Type B pancreatic cell (in vitro differentiated cells): Measurements from ENCODE around the gene LTBP2. TPM values are rescaled to one million over a fixed set of nuclear protein-coding genes. Genes with fewer than 3 reads are reported as not detected.

Experiments used
- DNase-seq: peaks from one replicate; pipeline ENCODE4 v3.0.0; 2021; ENCODE audit warnings: mixed read lengths; ENCODE audit not compliant: unreplicated experiment; ENCODE audit errors: extremely low spot score
- H3K27ac Mint-ChIP-seq: 2 replicates; pipeline ENCODE4 v1.8.0; 2021; ENCODE audit warnings: mild to moderate bottlenecking, mixed read lengths
- H3K27me3 Mint-ChIP-seq: 2 replicates; pipeline ENCODE4 v1.8.0; 2021; ENCODE audit warnings: mixed read lengths
- H3K36me3 Mint-ChIP-seq: 2 replicates; pipeline ENCODE4 v1.8.0; 2021; ENCODE audit warnings: mixed read lengths
- H3K4me1 Mint-ChIP-seq: one replicate; pipeline ENCODE4 v1.8.0; 2021; ENCODE audit warnings: mixed read lengths; ENCODE audit not compliant: unreplicated experiment
- H3K4me3 Mint-ChIP-seq: 2 replicates; pipeline ENCODE4 v1.8.0; 2021; ENCODE audit warnings: mild to moderate bottlenecking, mixed read lengths
- H3K9me3 Mint-ChIP-seq: 2 replicates; pipeline ENCODE4 v1.8.0; 2021; ENCODE audit warnings: mixed read lengths
- total RNA-seq: library from RNA; stranded (reverse); gene quantifications from 2 replicates; pipeline ENCODE4 v1.2.1, GENCODE V29; 2021; ENCODE audit warnings: low replicate concordance
- TF ChIP-seq, protein P1 (sequence below): fragments of 200-600 bp; sonication (generic); conservative IDR thresholded peaks from 2 replicates; pipeline ENCODE4 v1.5.0; 2021; ENCODE audit warnings: antibody characterized with exemption, mild to moderate bottlenecking

Gene LTBP2
- total RNA-seq, 1 donor from 2014 or later, result 1.1 TPM

GRCh38 chr14:74551431-74552371 is 60.3 kb downstream of the LTBP2 start:
- Mint-ChIP-seq H3K27ac (no peak overlapping the region), H3K4me3 (no peak overlapping the region), H3K9me3 (no peaks in the 10 kb centered on the region), H3K36me3 (no peaks in the 10 kb centered on the region), H3K4me1 (peaks cover 28% of the 10 kb centered on the region), H3K27me3 (peaks cover 3% of the 10 kb centered on the region)
- no peak for DNase-seq
- TF ChIP-seq, protein P1, sequence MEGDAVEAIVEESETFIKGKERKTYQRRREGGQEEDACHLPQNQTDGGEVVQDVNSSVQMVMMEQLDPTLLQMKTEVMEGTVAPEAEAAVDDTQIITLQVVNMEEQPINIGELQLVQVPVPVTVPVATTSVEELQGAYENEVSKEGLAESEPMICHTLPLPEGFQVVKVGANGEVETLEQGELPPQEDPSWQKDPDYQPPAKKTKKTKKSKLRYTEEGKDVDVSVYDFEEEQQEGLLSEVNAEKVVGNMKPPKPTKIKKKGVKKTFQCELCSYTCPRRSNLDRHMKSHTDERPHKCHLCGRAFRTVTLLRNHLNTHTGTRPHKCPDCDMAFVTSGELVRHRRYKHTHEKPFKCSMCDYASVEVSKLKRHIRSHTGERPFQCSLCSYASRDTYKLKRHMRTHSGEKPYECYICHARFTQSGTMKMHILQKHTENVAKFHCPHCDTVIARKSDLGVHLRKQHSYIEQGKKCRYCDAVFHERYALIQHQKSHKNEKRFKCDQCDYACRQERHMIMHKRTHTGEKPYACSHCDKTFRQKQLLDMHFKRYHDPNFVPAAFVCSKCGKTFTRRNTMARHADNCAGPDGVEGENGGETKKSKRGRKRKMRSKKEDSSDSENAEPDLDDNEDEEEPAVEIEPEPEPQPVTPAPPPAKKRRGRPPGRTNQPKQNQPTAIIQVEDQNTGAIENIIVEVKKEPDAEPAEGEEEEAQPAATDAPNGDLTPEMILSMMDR, result no peak

DNA sequence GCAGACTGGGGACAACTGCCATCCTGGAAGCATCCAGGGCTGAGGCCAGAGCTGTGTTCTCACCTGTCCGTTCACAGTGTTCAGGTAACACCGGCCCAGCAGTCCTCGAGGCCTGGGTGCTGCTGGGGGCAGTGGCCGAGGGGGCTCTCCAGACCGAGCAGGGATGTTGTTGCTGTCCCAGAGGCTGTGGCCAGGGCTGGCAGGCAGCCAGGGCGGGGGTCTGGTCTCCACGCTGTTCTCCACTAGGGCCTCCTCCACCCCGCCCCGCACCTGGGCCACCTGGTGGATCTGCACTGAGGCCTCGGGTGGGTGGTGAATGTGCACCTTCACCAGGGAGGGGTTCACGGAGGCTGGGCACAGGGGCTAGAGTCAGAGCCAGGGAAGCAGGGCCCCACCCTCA is 61.0 kb downstream of the LTBP2 start:
- H3K27me3 Mint-ChIP-seq, result peaks cover 3% of the 10 kb centered on the region
- no peak overlapping the region for H3K27ac Mint-ChIP-seq
- H3K36me3 Mint-ChIP-seq, result no peaks in the 10 kb centered on the region
- no peak for DNase-seq
- peaks cover 32% of the 10 kb centered on the region for H3K4me1 Mint-ChIP-seq
- no peak overlapping the region for H3K4me3 Mint-ChIP-seq
- TF ChIP-seq, protein P1, result no peak
- no peaks in the 10 kb centered on the region for H3K9me3 Mint-ChIP-seq

DNA sequence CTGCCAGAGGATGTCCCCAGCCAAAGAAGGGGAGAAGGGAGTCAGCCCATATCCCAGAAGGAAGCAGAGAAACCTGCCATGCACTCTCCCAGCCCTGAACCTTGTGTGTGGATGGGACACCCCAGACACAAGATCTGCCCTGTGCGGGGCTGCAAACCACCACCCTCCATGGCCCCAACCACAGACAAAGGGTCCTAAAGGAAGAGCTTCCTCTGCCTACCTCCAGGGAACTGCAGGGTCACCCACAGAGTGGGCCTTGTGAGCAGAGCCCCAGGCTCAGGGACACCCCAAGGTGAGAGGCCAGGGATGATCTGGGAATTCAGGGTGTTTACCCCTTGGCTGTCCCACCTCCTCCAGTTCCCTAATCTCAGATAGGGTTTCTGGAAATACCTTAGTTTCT is 62.0 kb downstream of the LTBP2 start:
- H3K9me3 Mint-ChIP-seq, result no peaks in the 10 kb centered on the region
- H3K36me3 Mint-ChIP-seq, result no peaks in the 10 kb centered on the region
- TF ChIP-seq, protein P1, result no peak
- no peak overlapping the region for H3K4me3 Mint-ChIP-seq
- H3K27me3 Mint-ChIP-seq, result peaks cover 4% of the 10 kb centered on the region
- H3K4me1 Mint-ChIP-seq, result peaks cover 35% of the 10 kb centered on the region
- no peak for DNase-seq
- H3K27ac Mint-ChIP-seq, result no peak overlapping the region

- peaks cover 9% of the 10 kb centered on the region for H3K27me3 Mint-ChIP-seq
- no peak overlapping the region for H3K4me3 Mint-ChIP-seq
- TF ChIP-seq, protein P1, result no peak
- DNase-seq, result no peak
- H3K36me3 Mint-ChIP-seq, result no peaks in the 10 kb centered on the region
- no peak overlapping the region for H3K27ac Mint-ChIP-seq
- peaks cover 30% of the 10 kb centered on the region for H3K4me1 Mint-ChIP-seq
- no peaks in the 10 kb centered on the region for H3K9me3 Mint-ChIP-seq
These were observed 62.4 kb downstream of the LTBP2 start for GRCh38 chr14:74549588-74549987.

- H3K27ac Mint-ChIP-seq, result no peak overlapping the region
- no peak overlapping the region for H3K4me3 Mint-ChIP-seq
- peaks cover 25% of the 10 kb centered on the region for H3K4me1 Mint-ChIP-seq
- peaks cover 9% of the 10 kb centered on the region for H3K27me3 Mint-ChIP-seq
- no peaks in the 10 kb centered on the region for H3K36me3 Mint-ChIP-seq
- TF ChIP-seq, protein P1, result no peak
- no peaks in the 10 kb centered on the region for H3K9me3 Mint-ChIP-seq
- DNase-seq, result no peak
These were observed 63.2 kb downstream of the LTBP2 start for GRCh38 chr14:74548881-74549280.
